ENCODE measurements around the gene PGM1. TPM values are rescaled to one million over a fixed set of nuclear protein-coding genes. Genes with fewer than 3 reads are reported as not detected.
A peak's percentile ranks its signal among the peaks of the same experiment; 100 is the strongest.

PGM1 gene
- total RNA-seq, 1 experiment from 2014 or later, result 111 TPM

GRCh38 chr1:63593886-63594605, 835 bp downstream of the PGM1 start (continued):
- TF ChIP-seq FOXP4 (CRISPR knock-in tag; IDR thresholded peaks at IDR 0.05) (no peak), USF1 (CRISPR knock-in tag; IDR thresholded peaks at IDR 0.05) (0 out of 2 replicates have a peak, but pooled peaks have one; percentile 32), PREB (CRISPR knock-in tag; IDR thresholded peaks at IDR 0.05; ENCODE audit: borderline replicate concordance) (no peak), ZBTB21 (CRISPR knock-in tag; IDR thresholded peaks at IDR 0.05; ENCODE audit: borderline replicate concordance) (no peak), ETV6 (CRISPR knock-in tag; IDR thresholded peaks at IDR 0.05) (no peak), HMGA2 (CRISPR knock-in tag; IDR thresholded peaks at IDR 0.05) (no peak), ZNF671 (CRISPR knock-in tag; IDR thresholded peaks at IDR 0.05) (no peak), SOX15 (CRISPR knock-in tag; IDR thresholded peaks at IDR 0.05) (no peak), ZNF219 (CRISPR knock-in tag; IDR thresholded peaks at IDR 0.05; ENCODE audit: borderline replicate concordance) (0 out of 2 replicates have a peak, but pooled peaks have one; percentile 69), RORB (CRISPR knock-in tag; IDR thresholded peaks at IDR 0.05) (no peak), ZNF423 (CRISPR knock-in tag; IDR thresholded peaks at IDR 0.05) (peak; percentile 26; the same call in 1 of the 2 replicates), KAT7 (CRISPR knock-in tag; IDR thresholded peaks at IDR 0.05; ENCODE audit: borderline replicate concordance) (no peak)

GRCh38 chr1:63595435-63595834, 2.2 kb downstream of the PGM1 start:
- no peaks in the 10 kb centered on the region for H3K27me3 Mint-ChIP-seq (ENCODE audit: low read depth)
- H3K27ac Mint-ChIP-seq, result no peak overlapping the region
- H3K4me1 Mint-ChIP-seq, result peaks cover 32% of the 10 kb centered on the region
- CTCF ChIA-PET, result interaction anchor here (1.2 kb wide), 1 partner anchor 20 kb away, joined by 3 read pairs; no protein-coding TSS in a partner anchor
- ATAC-seq (no peak), DNase-seq (ENCODE audit: low spot score) (no peak)
- H3K4me3 Mint-ChIP-seq, result peak overlapping the region; percentile 10; the same call in 1 of the 2 replicates
- H3K9me3 Mint-ChIP-seq, result no peaks in the 10 kb centered on the region
- POLR2A ChIA-PET, result no interaction called here
- H3K36me3 Mint-ChIP-seq, result peaks cover 10% of the 10 kb centered on the region
- no peak for TF ChIP-seq ELF4 (CRISPR knock-in tag; IDR thresholded peaks at IDR 0.05; ENCODE audit: low read depth)
- TF ChIP-seq ZNF263 (CRISPR knock-in tag; IDR thresholded peaks at IDR 0.05; ENCODE audit: low read depth), result no peak
- no peak for TF ChIP-seq CDX4 (CRISPR knock-in tag; IDR thresholded peaks at IDR 0.05; ENCODE audit: borderline replicate concordance)
- no peak for TF ChIP-seq NFE2L1 (CRISPR knock-in tag; IDR thresholded peaks at IDR 0.05)
- TF ChIP-seq E2F1 (CRISPR knock-in tag; IDR thresholded peaks at IDR 0.05), result no peak
- no peak for TF ChIP-seq MYBL2 (CRISPR knock-in tag; IDR thresholded peaks at IDR 0.05)
- TF ChIP-seq ZNF396 (CRISPR knock-in tag; IDR thresholded peaks at IDR 0.05; ENCODE audit: borderline replicate concordance), result no peak
- no peak for TF ChIP-seq MXD4 (CRISPR knock-in tag; IDR thresholded peaks at IDR 0.05; ENCODE audit: borderline replicate concordance)
- TF ChIP-seq ATF6 (CRISPR knock-in tag; IDR thresholded peaks at IDR 0.05), result no peak
- no peak for TF ChIP-seq MAX (CRISPR knock-in tag; IDR thresholded peaks at IDR 0.05)
- no peak for TF ChIP-seq ZNF512 (CRISPR knock-in tag; IDR thresholded peaks at IDR 0.05; ENCODE audit: borderline replicate concordance)
- TF ChIP-seq NR3C1 (CRISPR knock-in tag; conservative IDR thresholded peaks at IDR 0.05; ENCODE audit: low read depth), result no peak
- no peak for TF ChIP-seq GRHL2 (CRISPR knock-in tag; IDR thresholded peaks at IDR 0.05; ENCODE audit: insufficient replicate concordance, severe bottlenecking)
- no peak for TF ChIP-seq ERG (CRISPR knock-in tag; IDR thresholded peaks at IDR 0.05)

All from WTC11 (cell line).